Naive B cell (primary cell): ENCODE measurements around the gene SYCE1L. TPM values are rescaled to one million over a fixed set of nuclear protein-coding genes. Genes with fewer than 3 reads are reported as not detected.
A peak's percentile ranks its signal among the peaks of the same experiment; 100 is the strongest.
"Not testable (repeated sequence)": the region's sequence is repeated elsewhere in the genome, so short reads cannot be mapped to it uniquely, and the experiment has no call there.

Experiments
- ATAC-seq, 2 donors: fragments of 150-1000 bp; cut with Tn5 transposase; 2 replicates each; pipeline ENCODE4 v1.10.0; 2021; ENCODE audit warnings: low read depth in 2 of 2, mild to moderate bottlenecking in 2 of 2, moderate library complexity in 2 of 2
- DNase-seq: peaks from one replicate; pipeline ENCODE4 v3.0.0; 2022
- H3K27ac Mint-ChIP-seq, 6 donors: one replicate each; pipeline ENCODE4 v1.8.0; 2020 to 2022; ENCODE audit warnings: mild to moderate bottlenecking in 6 of 6, mixed read lengths in 6 of 6, moderate library complexity in 5 of 6, inconsistent platforms in 2 of 6
- H3K27me3 Mint-ChIP-seq, 3 donors: one replicate each; pipeline ENCODE4 v1.8.0; 2021 to 2022; ENCODE audit warnings: mixed read lengths in 3 of 3, mild to moderate bottlenecking in 1 of 3
- H3K36me3 Mint-ChIP-seq, 2 donors: one replicate each; pipeline ENCODE4 v1.8.0; 2020 to 2022; ENCODE audit warnings: mixed read lengths in 2 of 2, inconsistent platforms in 1 of 2, mild to moderate bottlenecking in 1 of 2
- H3K4me1 Mint-ChIP-seq, 3 donors: one replicate each; pipeline ENCODE4 v1.8.0; 2020 to 2022; ENCODE audit warnings: mixed read lengths in 3 of 3, inconsistent platforms in 1 of 3, mild to moderate bottlenecking in 1 of 3, moderate library complexity in 1 of 3
- H3K4me3 Mint-ChIP-seq, 8 donors: one replicate each; pipeline ENCODE4 v1.8.0; 2020 to 2022; ENCODE audit warnings: mild to moderate bottlenecking in 8 of 8, mixed read lengths in 8 of 8, moderate library complexity in 8 of 8, inconsistent platforms in 2 of 8
- H3K9me3 Mint-ChIP-seq, 7 donors: one replicate each; pipeline ENCODE4 v1.8.0; 2020 to 2022; ENCODE audit warnings: mixed read lengths in 7 of 7, mild to moderate bottlenecking in 5 of 7, inconsistent platforms in 2 of 7, moderate library complexity in 1 of 7
- polyA plus RNA-seq, 6 donors: library from polyadenylated mRNA; unstranded; fragments of 300-500 nt; fragmentation: Illumina TruSeq; gene quantifications; one replicate each; pipeline ENCODE4 v1.2.3, GENCODE V29; 2021; ENCODE audit warnings: low read depth in 6 of 6

SYCE1L gene
- polyA plus RNA-seq: under 1 TPM in 3 of 6 donors, not detected in 3; 0.45 to 1.00 (median 0.59) TPM

- Mint-ChIP-seq H3K9me3 (no peaks in the 10 kb centered on the region), H3K4me3 (peak within 1 kb of the TSS in 1 of 8 donors; percentile 10), H3K4me1 (peaks cover 8 to 13% (median 11%) of the 10 kb centered on the region in 3 donors), H3K36me3 (peaks cover 14 to 15% of the 10 kb centered on the region in 2 donors), H3K27me3 (no peaks in the 10 kb centered on the region), H3K27ac (peak within 1 kb of the TSS in 1 of 6 donors; percentile 15)
- no peak for DNase-seq
- ATAC-seq: no peak
These were observed at the start of gene SYCE1L for GRCh38 chr16:77199211-77199610. SYCE1L (plus strand) TSS chr16:77199408; CDS start chr16:77199452, 44 bp downstream.

GRCh38 chr16:77157346-77158058 lies 41.7 kb upstream of the SYCE1L start:
- peaks cover 0 to 3% (median 0%) of the 10 kb centered on the region in 7 donors for H3K9me3 Mint-ChIP-seq
- no peak overlapping the region for H3K4me3 Mint-ChIP-seq
- H3K27me3 Mint-ChIP-seq: peaks cover 16 to 50% (median 38%) of the 10 kb centered on the region in 3 donors
- H3K36me3 Mint-ChIP-seq: no peaks in the 10 kb centered on the region
- no peak overlapping the region for H3K27ac Mint-ChIP-seq
- H3K4me1 Mint-ChIP-seq: no peaks in the 10 kb centered on the region
- ATAC-seq: no peak
- DNase-seq: no peak

- peaks cover 21 to 43% (median 42%) of the 10 kb centered on the region in 3 donors for H3K27me3 Mint-ChIP-seq
These were observed 40.9 kb upstream of the SYCE1L start for GRCh38 chr16:77158293-77158692.

GRCh38 chr16:77165006-77165405 lies 34.2 kb upstream of the SYCE1L start:
- no peak for ATAC-seq
- H3K27me3 Mint-ChIP-seq: peaks cover 34 to 42% (median 39%) of the 10 kb centered on the region in 3 donors
- no peaks in the 10 kb centered on the region for H3K36me3 Mint-ChIP-seq
- H3K9me3 Mint-ChIP-seq: no peaks in the 10 kb centered on the region
- no peak for DNase-seq
- no peak overlapping the region for H3K4me3 Mint-ChIP-seq
- H3K27ac Mint-ChIP-seq: no peak overlapping the region
- H3K4me1 Mint-ChIP-seq: no peaks in the 10 kb centered on the region

More at GRCh38 chr16:77158293-77158692, 40.9 kb upstream of the SYCE1L start:
- Mint-ChIP-seq H3K4me3 (no peak overlapping the region), H3K4me1 (no peaks in the 10 kb centered on the region), H3K27ac (no peak overlapping the region), H3K36me3 (no peaks in the 10 kb centered on the region), H3K9me3 (peaks cover 0 to 3% (median 0%) of the 10 kb centered on the region in 7 donors)
- ATAC-seq (no peak), DNase-seq (no peak)

- peaks cover 34 to 42% (median 39%) of the 10 kb centered on the region in 3 donors for H3K27me3 Mint-ChIP-seq
- not testable (repeated sequence) for H3K27ac Mint-ChIP-seq, H3K9me3 Mint-ChIP-seq, ATAC-seq, H3K36me3 Mint-ChIP-seq, H3K4me1 Mint-ChIP-seq, H3K4me3 Mint-ChIP-seq, DNase-seq
These were observed 33.5 kb upstream of the SYCE1L start for GRCh38 chr16:77165536-77166236.

- Mint-ChIP-seq H3K27me3 (peaks cover 37 to 44% (median 40%) of the 10 kb centered on the region in 3 donors), H3K36me3 (no peaks in the 10 kb centered on the region), H3K4me3 (no peak overlapping the region), H3K9me3 (no peaks in the 10 kb centered on the region), H3K4me1 (no peaks in the 10 kb centered on the region), H3K27ac (no peak overlapping the region)
- DNase-seq (no peak), ATAC-seq (no peak)
These were observed 32.5 kb upstream of the SYCE1L start for GRCh38 chr16:77166726-77167125.

- DNase-seq (no peak), ATAC-seq (no peak)
- Mint-ChIP-seq H3K27me3 (peaks cover 37 to 49% (median 47%) of the 10 kb centered on the region in 3 donors), H3K9me3 (no peaks in the 10 kb centered on the region), H3K4me3 (no peak overlapping the region), H3K36me3 (no peaks in the 10 kb centered on the region), H3K4me1 (no peaks in the 10 kb centered on the region), H3K27ac (no peak overlapping the region)
These were observed 30.3 kb upstream of the SYCE1L start for GRCh38 chr16:77168901-77169300.

- Mint-ChIP-seq H3K27ac (no peak overlapping the region), H3K27me3 (peaks cover 41 to 55% (median 50%) of the 10 kb centered on the region in 3 donors), H3K4me1 (no peaks in the 10 kb centered on the region), H3K4me3 (no peak overlapping the region), H3K36me3 (no peaks in the 10 kb centered on the region), H3K9me3 (no peaks in the 10 kb centered on the region)
- DNase-seq (no peak), ATAC-seq (peak; percentile 38 to 58)
These were observed 29.5 kb upstream of the SYCE1L start for GRCh38 chr16:77169650-77170236.

- H3K9me3 Mint-ChIP-seq: no peaks in the 10 kb centered on the region
- no peak for DNase-seq
- H3K4me3 Mint-ChIP-seq: no peak overlapping the region
- peaks cover 52 to 63% (median 60%) of the 10 kb centered on the region in 3 donors for H3K27me3 Mint-ChIP-seq
- H3K27ac Mint-ChIP-seq: no peak overlapping the region
- no peaks in the 10 kb centered on the region for H3K36me3 Mint-ChIP-seq
- no peaks in the 10 kb centered on the region for H3K4me1 Mint-ChIP-seq
- ATAC-seq: no peak
These were observed 28.4 kb upstream of the SYCE1L start for GRCh38 chr16:77170805-77171204.

- no peaks in the 10 kb centered on the region for H3K4me1 Mint-ChIP-seq
- ATAC-seq: peak; percentile 54 to 68
These were observed 27.2 kb upstream of the SYCE1L start for GRCh38 chr16:77171745-77172635.

GRCh38 chr16:77172951-77173350 lies 26.3 kb upstream of the SYCE1L start:
- no peaks in the 10 kb centered on the region for H3K4me1 Mint-ChIP-seq
- ATAC-seq: no peak
- no peaks in the 10 kb centered on the region for H3K36me3 Mint-ChIP-seq
- H3K27ac Mint-ChIP-seq: no peak overlapping the region
- H3K9me3 Mint-ChIP-seq: no peaks in the 10 kb centered on the region
- H3K27me3 Mint-ChIP-seq: peaks cover 55 to 70% (median 58%) of the 10 kb centered on the region in 3 donors
- no peak overlapping the region for H3K4me3 Mint-ChIP-seq
- DNase-seq: no peak

More at GRCh38 chr16:77171745-77172635, 27.2 kb upstream of the SYCE1L start:
- DNase-seq: peak; percentile 26
- no peaks in the 10 kb centered on the region for H3K9me3 Mint-ChIP-seq
- no peaks in the 10 kb centered on the region for H3K36me3 Mint-ChIP-seq
- H3K27me3 Mint-ChIP-seq: peaks cover 58 to 68% (median 68%) of the 10 kb centered on the region in 3 donors
- no peak overlapping the region for H3K27ac Mint-ChIP-seq
- no peak overlapping the region for H3K4me3 Mint-ChIP-seq

- peaks cover 0 to 3% (median 0%) of the 10 kb centered on the region in 7 donors for H3K9me3 Mint-ChIP-seq
- no peak overlapping the region for H3K4me3 Mint-ChIP-seq
- DNase-seq (no peak), ATAC-seq (no peak)
- H3K4me1 Mint-ChIP-seq: no peaks in the 10 kb centered on the region
- H3K36me3 Mint-ChIP-seq: no peaks in the 10 kb centered on the region
- no peak overlapping the region for H3K27ac Mint-ChIP-seq
- H3K27me3 Mint-ChIP-seq: peaks cover 17 to 38% (median 32%) of the 10 kb centered on the region in 3 donors
These were observed 16.1 kb upstream of the SYCE1L start for GRCh38 chr16:77183137-77183536.

GRCh38 chr16:77186298-77186697 lies 12.9 kb upstream of the SYCE1L start:
- DNase-seq, H3K36me3 Mint-ChIP-seq, ATAC-seq, H3K27ac Mint-ChIP-seq, H3K9me3 Mint-ChIP-seq, H3K4me3 Mint-ChIP-seq: not testable (repeated sequence)
- H3K4me1 Mint-ChIP-seq: peaks cover 5 to 13% (median 13%) of the 10 kb centered on the region in 3 donors
- H3K27me3 Mint-ChIP-seq: peaks cover 5 to 17% (median 13%) of the 10 kb centered on the region in 3 donors
